NK-92 treated with Interleukin-12 subunit alpha and Interleukin-12 subunit beta, amount 100 ng/mL, for 24 hours (cell line): ENCODE results near the gene LGALS7.
"Not testable (repeated sequence)": the region's sequence is repeated elsewhere in the genome, so short reads cannot be mapped to it uniquely, and the experiment has no call there.

Experiments
- DNase-seq: peaks from one replicate; lab custom pipeline; 2025; lab: John Stamatoyannopoulos, UW

The LGALS7 gene

GRCh38 chr19:38799104-38799503 is 25.8 kb upstream of the LGALS7 start:
- no peak for DNase-seq

GRCh38 chr19:38797781-38798180 is 24.5 kb upstream of the LGALS7 start:
- not testable (repeated sequence) for DNase-seq

GRCh38 chr19:38796154-38796553 is 22.8 kb upstream of the LGALS7 start:
- DNase-seq: no peak

- no peak for DNase-seq
Observed at GRCh38 chr19:38795549-38795948, 22.2 kb upstream of the LGALS7 start.

GRCh38 chr19:38793671-38794070 is 20.4 kb upstream of the LGALS7 start:
- no peak for DNase-seq

GRCh38 chr19:38793177-38793576 is 19.9 kb upstream of the LGALS7 start:
- no peak for DNase-seq

- DNase-seq: no peak
Observed at GRCh38 chr19:38792250-38793111, 19.2 kb upstream of the LGALS7 start.

GRCh38 chr19:38791451-38792064 is 18.2 kb upstream of the LGALS7 start:
- DNase-seq: not testable (repeated sequence)

- not testable (repeated sequence) for DNase-seq
Observed at GRCh38 chr19:38790507-38791403, 17.4 kb upstream of the LGALS7 start.

- no peak for DNase-seq
Observed at GRCh38 chr19:38788478-38789243, 15.3 kb upstream of the LGALS7 start, which contains the start of gene LGALS7B. Gene LGALS7B (plus strand): TSS chr19:38789200. CDS start chr19:38789227, 27 bp downstream.

- DNase-seq: no peak
Observed at GRCh38 chr19:38786572-38787265, 13.4 kb upstream of the LGALS7 start.

GRCh38 chr19:38786061-38786460 is 12.7 kb upstream of the LGALS7 start:
- DNase-seq: not testable (repeated sequence)

- DNase-seq: no peak
Observed at GRCh38 chr19:38785187-38785699, 11.9 kb upstream of the LGALS7 start.

GRCh38 chr19:38784224-38784623 is 10.9 kb upstream of the LGALS7 start:
- no peak for DNase-seq

- not testable (repeated sequence) for DNase-seq
Observed at GRCh38 chr19:38782212-38782611, 8.9 kb upstream of the LGALS7 start.

GRCh38 chr19:38781058-38781457 is 7.7 kb upstream of the LGALS7 start:
- DNase-seq: no peak

- DNase-seq: no peak
Observed at GRCh38 chr19:38780443-38780842, 7.1 kb upstream of the LGALS7 start.

- DNase-seq: no peak
Observed at GRCh38 chr19:38778733-38779132, 5.4 kb upstream of the LGALS7 start.

GRCh38 chr19:38774181-38774950 is 1.0 kb upstream of the LGALS7 start:
- DNase-seq: no peak

GRCh38 chr19:38771569-38771968 is 1.7 kb downstream of the LGALS7 start:
- not testable (repeated sequence) for DNase-seq
